Heart left ventricle (tissue), 13 donors: ENCODE results near the gene LIMS2.

ENCODE experiments used
- CTCF ChIP-seq, 12 donors: fragments of 200-600 bp; sonication (generic) in 4 of 12; IDR thresholded peaks; one replicate each; pipeline versions ENCODE4 v1.5.0 to v1.8.0; 2018 to 2022; ENCODE audit warnings: antibody characterized with exemption in 12 of 12, mild to moderate bottlenecking in 5 of 12
- POLR2A ChIP-seq, 2 donors: fragments of 450-650 bp; IDR thresholded peaks; one replicate each; pipeline ENCODE4 v1.6.1; 2017; ENCODE audit warnings: antibody characterized with exemption in 2 of 2, mild to moderate bottlenecking in 2 of 2, moderate library complexity in 2 of 2
- donor health status: ischemic (EF 13 %, LVEDD 7.1; RV severe dilation, severe dysfunction).
- donor health status: DM: no; HTN: yes; CAD: no.
- donor health status: DM: no; HTN: no; CAD: no.
- donor health status: ischemic (EF 25% LVEDD 6.9; RV normal size, moderate dysfunction).
- donor health status: ischemic (EF 25% LVEDD 5.7; RV mildly dilated, moderate dysfunction).
- donor health status: ischemic (EF 35%, LVEDD 5.7; RV mildly dilated, moderate dysfunction).
- donor health status: nonischemic (EF 11% LVEDD 7.7; RV severe dilation, severe dysfunction).
- donor health status: DM: yes; HTN: yes; CAD: no.
- donor health status: PGD.
- donor health status: ischemic (EF 29% LVEDD 5.4; RV normal size, mild dysfunction).
- donor health status: nonischemic (EF 23%, LVEDD 6.1; RV moderate dilation, normal function).

GRCh38 chr2:127670957-127671290, 4.4 kb downstream of the LIMS2 start:
- TF ChIP-seq CTCF (IDR thresholded peaks at IDR 0.05) (no peak), POLR2A (IDR thresholded peaks at IDR 0.05) (no peak)
